ENCODE measurements around the gene LIMA1. TPM values are rescaled to one million over a fixed set of nuclear protein-coding genes. Genes with fewer than 3 reads are reported as not detected.

The LIMA1 gene
- total RNA-seq, 5 donors from 2014 or later (not counting 1 experiment from before 2014, with no cell fraction given): 8.6 to 14.9 (median 11.1) TPM

DNA sequence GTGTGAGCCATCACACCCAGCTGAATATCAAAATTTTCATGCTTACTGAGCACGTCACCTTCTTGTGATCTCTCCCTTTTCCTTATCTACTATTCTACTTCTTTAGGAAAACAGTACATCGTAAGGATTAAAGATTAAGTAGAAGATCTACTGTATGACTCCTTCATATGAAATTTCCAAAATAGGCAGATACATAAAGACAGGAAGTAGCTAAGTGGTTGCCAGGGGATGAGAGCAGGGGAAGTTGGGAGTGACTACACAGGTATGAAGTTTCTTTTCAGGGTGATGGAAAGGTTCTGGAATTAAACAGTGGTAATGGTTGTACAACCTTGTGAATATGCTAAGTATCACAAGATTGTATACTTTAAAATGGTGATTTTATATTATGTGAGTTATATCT is 79.6 kb downstream of the LIMA1 start:
- no peaks in the 10 kb centered on the region for H3K4me1 ChIP-seq (ENCODE audit: control insufficient read depth in 1 of 2, extremely low read depth in 1 of 2, insufficient read depth in 2 of 2, low read length in 2 of 2)
- H3K36me3 Mint-ChIP-seq: peaks cover 35% of the 10 kb centered on the region
- no peak overlapping the region for H3K27ac ChIP-seq (ENCODE audit: low read length)
- WGBS (ENCODE audit: insufficient coverage): no CpG with 5 or more reads among the region's 2 CpGs
- H3K27me3 Mint-ChIP-seq: no peaks in the 10 kb centered on the region
- H3K9me3 ChIP-seq: no peaks in the 10 kb centered on the region
- ChIA-PET POLR2A (interaction anchor here in 1 of 2 donors (0.6 kb wide), 1 partner anchor 21 kb away, joined by 9 read pairs; no protein-coding TSS in a partner anchor), CTCF (no interaction called here)
- H3K4me3 ChIP-seq (ENCODE audit: control insufficient read depth in 1 of 2, extremely low read depth in 1 of 2, low read length in 1 of 2): no peak overlapping the region
- H3K9me3 Mint-ChIP-seq: no peaks in the 10 kb centered on the region
- no peaks in the 10 kb centered on the region for H3K27me3 ChIP-seq (replicated peaks in 1 of 2; ENCODE audit: control insufficient read depth in 2 of 2, extremely low read depth in 1 of 2, insufficient read depth in 2 of 2, low read length in 1 of 2)
- ATAC-seq (replicated peaks in 1 of 4) (no peak), DNase-seq (no peak)
- H3K27ac Mint-ChIP-seq: no peak overlapping the region
- peaks cover 0 to 56% of the 10 kb centered on the region in 2 donors for H3K36me3 ChIP-seq (ENCODE audit: control insufficient read depth in 2 of 2, extremely low read depth in 1 of 2, insufficient read depth in 1 of 2, low read length in 1 of 2)
- H3K4me1 Mint-ChIP-seq: no peaks in the 10 kb centered on the region
- no peak overlapping the region for H3K4me3 Mint-ChIP-seq

DNA sequence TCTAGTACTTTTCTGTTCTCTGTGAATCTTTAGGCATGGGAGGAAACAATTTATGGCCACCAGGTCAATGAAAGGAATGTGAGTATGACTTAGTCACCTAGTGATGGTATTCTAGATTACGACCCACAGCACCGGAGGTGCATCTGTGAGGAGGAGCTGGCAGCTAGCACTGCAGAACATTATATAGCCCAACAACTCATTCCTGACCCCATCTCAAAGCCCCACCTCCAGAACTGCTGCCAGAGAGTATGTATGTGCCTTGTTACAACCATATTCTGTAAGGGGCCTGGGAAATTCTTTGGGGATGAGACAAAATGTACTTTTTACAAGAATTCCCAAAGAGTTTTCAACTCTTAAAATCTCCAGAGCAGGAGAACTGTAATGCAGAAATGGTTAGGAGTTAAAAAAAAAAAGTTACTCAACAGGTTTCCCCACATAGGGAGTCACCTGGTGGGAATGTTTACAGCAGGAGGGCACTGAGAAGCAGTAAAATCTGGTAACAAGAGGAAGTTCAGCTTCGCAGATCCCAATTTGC is 81.3 kb downstream of the LIMA1 start:
- no peaks in the 10 kb centered on the region for H3K27me3 ChIP-seq (replicated peaks in 1 of 2; ENCODE audit: control insufficient read depth in 2 of 2, extremely low read depth in 1 of 2, insufficient read depth in 2 of 2, low read length in 1 of 2)
- peaks cover 0 to 67% of the 10 kb centered on the region in 2 donors for H3K36me3 ChIP-seq (ENCODE audit: control insufficient read depth in 2 of 2, extremely low read depth in 1 of 2, insufficient read depth in 1 of 2, low read length in 1 of 2)
- DNase-seq (no peak), ATAC-seq (replicated peaks in 1 of 4) (no peak)
- H3K4me1 ChIP-seq (ENCODE audit: control insufficient read depth in 1 of 2, extremely low read depth in 1 of 2, insufficient read depth in 2 of 2, low read length in 2 of 2): no peaks in the 10 kb centered on the region
- CTCF ChIA-PET: no interaction called here
- POLR2A ChIA-PET: no interaction called here
- Mint-ChIP-seq H3K4me1 (no peaks in the 10 kb centered on the region), H3K36me3 (peaks cover 43% of the 10 kb centered on the region), H3K9me3 (no peaks in the 10 kb centered on the region), H3K4me3 (no peak overlapping the region), H3K27ac (no peak overlapping the region), H3K27me3 (no peaks in the 10 kb centered on the region)
- H3K9me3 ChIP-seq: no peaks in the 10 kb centered on the region
- H3K4me3 ChIP-seq (ENCODE audit: control insufficient read depth in 1 of 2, extremely low read depth in 1 of 2, low read length in 1 of 2): no peak overlapping the region
- no CpG with 5 or more reads among the region's 3 CpGs for WGBS (ENCODE audit: insufficient coverage)
- no peak overlapping the region for H3K27ac ChIP-seq (ENCODE audit: low read length)

DNA sequence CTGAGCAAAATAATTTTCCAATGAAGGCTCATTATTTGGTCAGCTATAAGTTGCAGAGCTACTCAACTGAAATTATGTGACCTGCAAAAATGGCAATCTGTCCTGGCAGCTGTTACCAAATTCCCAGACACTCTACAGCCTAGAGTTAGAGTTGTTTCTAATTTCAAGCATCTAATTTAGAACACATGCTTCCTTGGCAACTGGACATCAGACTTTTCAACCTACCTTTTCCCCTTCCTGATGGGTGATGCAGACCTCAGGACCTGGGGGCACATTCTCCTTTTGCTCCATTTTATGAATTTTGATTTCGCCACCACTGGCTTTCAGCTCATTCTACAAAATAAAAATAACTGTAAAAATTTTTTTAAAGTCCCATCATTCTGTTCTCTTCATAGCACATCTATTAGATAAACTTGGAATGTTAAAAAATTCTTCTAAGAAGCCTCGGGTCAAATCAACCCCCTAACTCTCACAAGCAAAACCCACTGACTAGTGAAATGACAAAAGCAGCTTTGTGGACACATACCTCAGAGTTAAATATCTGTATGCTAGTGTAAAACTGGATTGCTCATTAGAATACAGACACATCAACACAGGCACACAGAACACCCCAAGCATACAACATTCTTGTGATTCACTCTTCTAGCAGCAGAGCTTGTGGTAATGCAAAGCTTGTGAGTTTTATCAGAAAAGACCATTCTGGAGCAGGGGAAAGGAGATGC is 82.6 kb downstream of the LIMA1 start:
- Mint-ChIP-seq H3K27ac (no peak overlapping the region), H3K36me3 (peaks cover 38% of the 10 kb centered on the region)
- POLR2A ChIA-PET: interaction anchor here in 1 of 2 donors (0.6 kb wide), 1 partner anchor 171 kb away, joined by 6 read pairs; no protein-coding TSS in a partner anchor

DNA sequence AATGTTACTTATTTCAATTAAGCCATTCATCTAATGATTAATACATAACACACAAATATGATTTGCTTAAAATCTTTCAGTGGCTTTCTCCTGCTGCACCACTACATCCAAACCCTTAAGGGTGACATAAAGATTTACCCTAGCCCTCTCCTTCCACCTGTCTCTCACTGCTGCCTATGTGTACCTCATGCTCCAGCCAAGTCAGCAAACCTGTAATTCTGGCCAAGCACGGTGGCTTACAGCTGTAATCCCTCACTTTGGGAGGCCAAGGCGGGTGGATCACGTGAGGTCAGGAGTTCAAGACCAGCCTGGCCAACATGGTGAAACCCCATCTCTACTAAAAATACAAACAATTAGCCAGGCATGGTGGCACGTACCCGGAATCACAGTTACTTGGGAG is 84.5 kb downstream of the LIMA1 start:
- DNase-seq: no peak
- Mint-ChIP-seq H3K4me1 (no peaks in the 10 kb centered on the region), H3K27ac (no peak overlapping the region), H3K27me3 (no peaks in the 10 kb centered on the region), H3K4me3 (no peak overlapping the region), H3K36me3 (peaks cover 31% of the 10 kb centered on the region), H3K9me3 (no peaks in the 10 kb centered on the region)
- POLR2A ChIA-PET: no interaction called here
- Histone ChIP-seq H3K9me3 (no peaks in the 10 kb centered on the region), H3K4me1 (ENCODE audit: control insufficient read depth in 1 of 2, extremely low read depth in 1 of 2, insufficient read depth in 2 of 2, low read length in 2 of 2) (no peaks in the 10 kb centered on the region), H3K27ac (ENCODE audit: low read length) (no peak overlapping the region), H3K4me3 (ENCODE audit: control insufficient read depth in 1 of 2, extremely low read depth in 1 of 2, low read length in 1 of 2) (no peak overlapping the region), H3K36me3 (ENCODE audit: control insufficient read depth in 2 of 2, extremely low read depth in 1 of 2, insufficient read depth in 1 of 2, low read length in 1 of 2) (peaks cover 0 to 58% of the 10 kb centered on the region in 2 donors), H3K27me3 (replicated peaks in 1 of 2; ENCODE audit: control insufficient read depth in 2 of 2, extremely low read depth in 1 of 2, insufficient read depth in 2 of 2, low read length in 1 of 2) (no peaks in the 10 kb centered on the region)
- ATAC-seq (replicated peaks in 1 of 4): no peak
- no CpG with 5 or more reads among the region's 5 CpGs for WGBS (ENCODE audit: insufficient coverage)
- CTCF ChIA-PET: interaction anchor here in 1 of 2 donors (0.6 kb wide), 2 partner anchors 54 to 126 kb away, joined by 3 to 4 read pairs; no protein-coding TSS in a partner anchor

More for the DNA sequence above, 82.6 kb downstream of the LIMA1 start:
- H3K27ac ChIP-seq (ENCODE audit: low read length): no peak overlapping the region
- H3K4me3 Mint-ChIP-seq: no peak overlapping the region
- H3K9me3 Mint-ChIP-seq: no peaks in the 10 kb centered on the region
- H3K27me3 ChIP-seq (replicated peaks in 1 of 2; ENCODE audit: control insufficient read depth in 2 of 2, extremely low read depth in 1 of 2, insufficient read depth in 2 of 2, low read length in 1 of 2): no peaks in the 10 kb centered on the region
- peaks cover 0 to 68% of the 10 kb centered on the region in 2 donors for H3K36me3 ChIP-seq (ENCODE audit: control insufficient read depth in 2 of 2, extremely low read depth in 1 of 2, insufficient read depth in 1 of 2, low read length in 1 of 2)
- DNase-seq (no peak), ATAC-seq (replicated peaks in 1 of 4) (no peak)
- no peaks in the 10 kb centered on the region for H3K9me3 ChIP-seq
- H3K4me1 ChIP-seq (ENCODE audit: control insufficient read depth in 1 of 2, extremely low read depth in 1 of 2, insufficient read depth in 2 of 2, low read length in 2 of 2): no peaks in the 10 kb centered on the region
- no peaks in the 10 kb centered on the region for H3K4me1 Mint-ChIP-seq
- no peak overlapping the region for H3K4me3 ChIP-seq (ENCODE audit: control insufficient read depth in 1 of 2, extremely low read depth in 1 of 2, low read length in 1 of 2)
- CTCF ChIA-PET: interaction anchor here in 1 of 2 donors (0.6 kb wide), 1 partner anchor 254 kb away, joined by 3 read pairs; no protein-coding TSS in a partner anchor
- no CpG with 5 or more reads among the region's 2 CpGs for WGBS (ENCODE audit: insufficient coverage)
- H3K27me3 Mint-ChIP-seq: no peaks in the 10 kb centered on the region

DNA sequence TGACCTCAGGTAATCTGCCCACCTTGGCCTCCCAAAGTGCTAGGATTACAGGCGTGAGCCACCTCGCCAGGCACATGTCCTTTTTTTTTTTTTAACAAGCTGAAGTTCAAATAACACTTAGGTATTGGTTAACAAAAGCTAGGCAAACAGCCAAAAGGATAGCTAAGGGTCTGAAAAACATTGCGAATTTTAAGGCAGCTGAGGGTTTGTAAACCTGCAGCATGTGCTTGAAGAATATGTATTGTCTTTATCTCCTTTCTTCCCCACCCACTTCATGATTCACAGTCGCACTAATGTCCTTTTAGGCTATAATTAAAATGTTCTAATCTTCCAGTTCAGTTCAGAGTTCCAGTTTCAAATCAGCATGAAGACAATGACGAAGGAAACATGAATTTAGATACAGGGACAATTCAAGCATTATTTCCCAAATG is 86.0 kb downstream of the LIMA1 start:
- POLR2A ChIA-PET: interaction anchor here in 1 of 2 donors (0.6 kb wide), 1 partner anchor 8 kb away, joined by 4 read pairs; no protein-coding TSS in a partner anchor
- H3K36me3 ChIP-seq (ENCODE audit: control insufficient read depth in 2 of 2, extremely low read depth in 1 of 2, insufficient read depth in 1 of 2, low read length in 1 of 2): peaks cover 0 to 59% of the 10 kb centered on the region in 2 donors
- H3K27ac Mint-ChIP-seq: no peak overlapping the region
- no peak overlapping the region for H3K4me3 Mint-ChIP-seq
- no peaks in the 10 kb centered on the region for H3K9me3 Mint-ChIP-seq
- H3K36me3 Mint-ChIP-seq: peaks cover 30% of the 10 kb centered on the region
- CTCF ChIA-PET: no interaction called here
- H3K27me3 ChIP-seq (replicated peaks in 1 of 2; ENCODE audit: control insufficient read depth in 2 of 2, extremely low read depth in 1 of 2, insufficient read depth in 2 of 2, low read length in 1 of 2): no peaks in the 10 kb centered on the region
- no peaks in the 10 kb centered on the region for H3K27me3 Mint-ChIP-seq
- no peaks in the 10 kb centered on the region for H3K4me1 Mint-ChIP-seq
- H3K27ac ChIP-seq (ENCODE audit: low read length): no peak overlapping the region
- H3K9me3 ChIP-seq: no peaks in the 10 kb centered on the region
- DNase-seq: no peak
- no CpG with 5 or more reads among the region's 5 CpGs for WGBS (ENCODE audit: insufficient coverage)
- H3K4me3 ChIP-seq (ENCODE audit: control insufficient read depth in 1 of 2, extremely low read depth in 1 of 2, low read length in 1 of 2): no peak overlapping the region
- ATAC-seq (replicated peaks in 1 of 4): no peak
- H3K4me1 ChIP-seq (ENCODE audit: control insufficient read depth in 1 of 2, extremely low read depth in 1 of 2, insufficient read depth in 2 of 2, low read length in 2 of 2): no peaks in the 10 kb centered on the region

DNA sequence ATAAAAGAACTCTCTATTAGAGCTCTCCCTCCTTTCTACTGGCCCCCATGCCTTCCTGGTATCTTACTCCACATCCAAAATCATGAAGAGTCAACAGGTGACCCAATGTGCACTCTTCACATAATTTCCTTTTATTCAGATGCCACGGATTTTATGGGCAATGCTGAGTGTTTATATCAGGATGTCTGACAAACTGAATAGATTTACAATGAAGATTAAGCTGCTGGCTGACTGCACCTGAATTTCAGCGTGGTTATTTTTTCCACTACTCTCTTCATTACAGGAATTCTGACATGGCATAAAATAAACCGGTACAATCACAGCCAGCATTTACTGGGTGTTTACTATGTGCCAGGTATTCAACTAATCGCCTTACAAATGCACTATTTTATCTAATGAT is 86.8 kb downstream of the LIMA1 start:
- no peaks in the 10 kb centered on the region for H3K9me3 Mint-ChIP-seq
- DNase-seq (no peak), ATAC-seq (replicated peaks in 1 of 4) (no peak)
- H3K36me3 Mint-ChIP-seq: peaks cover 32% of the 10 kb centered on the region
- no peaks in the 10 kb centered on the region for H3K27me3 Mint-ChIP-seq
- no peaks in the 10 kb centered on the region for H3K9me3 ChIP-seq
- H3K36me3 ChIP-seq (ENCODE audit: control insufficient read depth in 2 of 2, extremely low read depth in 1 of 2, insufficient read depth in 1 of 2, low read length in 1 of 2): peaks cover 3 to 57% of the 10 kb centered on the region in 2 donors
- H3K4me3 ChIP-seq (ENCODE audit: control insufficient read depth in 1 of 2, extremely low read depth in 1 of 2, low read length in 1 of 2): no peak overlapping the region
- H3K4me1 ChIP-seq (ENCODE audit: control insufficient read depth in 1 of 2, extremely low read depth in 1 of 2, insufficient read depth in 2 of 2, low read length in 2 of 2): no peaks in the 10 kb centered on the region
- ChIA-PET POLR2A (no interaction called here), CTCF (interaction anchor here in 1 of 2 donors (0.6 kb wide), 1 partner anchor 85 kb away, joined by 3 read pairs; no protein-coding TSS in a partner anchor)
- no peaks in the 10 kb centered on the region for H3K4me1 Mint-ChIP-seq
- H3K4me3 Mint-ChIP-seq: no peak overlapping the region
- no peaks in the 10 kb centered on the region for H3K27me3 ChIP-seq (replicated peaks in 1 of 2; ENCODE audit: control insufficient read depth in 2 of 2, extremely low read depth in 1 of 2, insufficient read depth in 2 of 2, low read length in 1 of 2)
- WGBS (ENCODE audit: insufficient coverage): no CpG with 5 or more reads among the region's 4 CpGs
- H3K27ac Mint-ChIP-seq: no peak overlapping the region
- no peak overlapping the region for H3K27ac ChIP-seq (ENCODE audit: low read length)

All from T-cell (primary cell).